ENCODE data around the gene CCDC172.
A peak's percentile ranks its signal among the peaks of the same experiment; 100 is the strongest.
"Not testable (repeated sequence)": the region's sequence is repeated elsewhere in the genome, so short reads cannot be mapped to it uniquely, and the experiment has no call there.

The CCDC172 gene

GRCh38 chr10:116382290-116382689 lies 58.0 kb downstream of the CCDC172 start:
- no peak overlapping the region for H3K4me3 ChIP-seq (ENCODE audit: low read depth, low read length)
- CTCF ChIA-PET, result no interaction called here
- DNase-seq (ENCODE audit: low read depth, low spot score), result no peak
- POLR2A ChIA-PET, result no interaction called here
- TF ChIP-seq CTCF (IDR thresholded peaks at IDR 0.05; ENCODE audit: insufficient read depth, low read length, missing control alignments), result no peak

GRCh38 chr10:116385311-116385710 lies 61.1 kb downstream of the CCDC172 start:
- POLR2A ChIA-PET, result no interaction called here
- DNase-seq (ENCODE audit: low read depth, low spot score), result no peak
- TF ChIP-seq CTCF (IDR thresholded peaks at IDR 0.05; ENCODE audit: insufficient read depth, low read length, missing control alignments), result no peak
- CTCF ChIA-PET, result interaction anchor here (0.7 to 3.9 kb wide), 14 partner anchors 25 to 1214 kb away, joined by 3 to 32 read pairs (median 4); no protein-coding TSS in a partner anchor
- H3K4me3 ChIP-seq (ENCODE audit: low read depth, low read length), result no peak overlapping the region

- H3K4me3 ChIP-seq (ENCODE audit: low read depth, low read length), result no peak overlapping the region
- POLR2A ChIA-PET, result no interaction called here
- peak; percentile 28 for TF ChIP-seq CTCF (IDR thresholded peaks at IDR 0.05; ENCODE audit: insufficient read depth, low read length, missing control alignments)
- CTCF ChIA-PET, result interaction anchor here (0.6 to 3.9 kb wide), 20 partner anchors 19 to 1215 kb away, joined by 3 to 32 read pairs (median 4); no protein-coding TSS in a partner anchor
- peak; percentile 3 for DNase-seq (ENCODE audit: low read depth, low spot score)
Observed at GRCh38 chr10:116385994-116386809, 62.0 kb downstream of the CCDC172 start.

GRCh38 chr10:116393246-116393831 lies 69.1 kb downstream of the CCDC172 start:
- CTCF ChIA-PET; H3K4me3 ChIP-seq (ENCODE audit: low read depth, low read length); POLR2A ChIA-PET; DNase-seq (ENCODE audit: low read depth, low spot score): not testable (repeated sequence)

GRCh38 chr10:116395223-116395985 lies 71.2 kb downstream of the CCDC172 start:
- H3K4me3 ChIP-seq (ENCODE audit: low read depth, low read length), result no peak overlapping the region
- TF ChIP-seq CTCF (IDR thresholded peaks at IDR 0.05; ENCODE audit: insufficient read depth, low read length, missing control alignments), result no peak
- ChIA-PET POLR2A (no interaction called here), CTCF (no interaction called here)
- no peak for DNase-seq (ENCODE audit: low read depth, low spot score)

GRCh38 chr10:116398224-116398623 lies 74.0 kb downstream of the CCDC172 start:
- TF ChIP-seq CTCF (IDR thresholded peaks at IDR 0.05; ENCODE audit: insufficient read depth, low read length, missing control alignments), result no peak
- ChIA-PET POLR2A (no interaction called here), CTCF (no interaction called here)
- H3K4me3 ChIP-seq (ENCODE audit: low read depth, low read length), result no peak overlapping the region
- DNase-seq (ENCODE audit: low read depth, low spot score), result no peak
